22Rv1 (cell line): Measurements from ENCODE around the gene GABRB1.

ENCODE experiments used
- CTCF ChIP-seq: fragments of 450-650 bp; IDR thresholded peaks from 2 replicates; pipeline ENCODE4 v1.5.1; 2017; ENCODE audit warnings: mild to moderate bottlenecking
- ZFX ChIP-seq: fragments of 450-650 bp; IDR thresholded peaks from 2 replicates; pipeline ENCODE4 v1.6.1; 2017; ENCODE audit warnings: antibody characterized with exemption, borderline replicate concordance

- no peak for TF ChIP-seq CTCF
- no peak for TF ChIP-seq ZFX
These were observed 182.2 kb downstream of the GABRB1 start for GRCh38 chr4:47213539-47213938.
